HEK293 (cell line): ENCODE measurements around the gene DCUN1D4.

Experiments used
- CTCF ChIA-PET: fragments of 350-600 bp; formaldehyde crosslinking; extraction: SDS; loops from one replicate; lab custom pipeline; 2021; ENCODE audit warnings: antibody characterized with exemption; lab: Yijun Ruan, JAX
- POLR2A ChIA-PET: fragments of 300-600 bp; formaldehyde crosslinking; extraction: SDS; loops from one replicate; lab custom pipeline; 2020; ENCODE audit warnings: antibody characterized with exemption, inconsistent platforms; lab: Yijun Ruan, JAX
- H3K27ac ChIP-seq: fragments of 200-500 bp; sonication (Bioruptor generic); 2 replicates; pipeline ENCODE4 v1.5.1; 2014; ENCODE audit warnings: low read depth, low read length, control low read depth, inconsistent platforms; ENCODE audit errors: extremely low read depth
- H3K36me3 ChIP-seq, 2 experiments: fragments of 200-500 bp in 1 of 2; sonication (Bioruptor generic) in 1 of 2; 1 replicate in 1 of 2; 2 replicates in 1 of 2; pipeline ENCODE4 v1.5.1; 2014 to 2017; ENCODE audit warnings: inconsistent platforms in 2 of 2, low read length in 2 of 2; ENCODE audit not compliant: control insufficient read depth in 2 of 2, insufficient read depth in 1 of 2
- H3K4me1 ChIP-seq: fragments of 200-500 bp; sonication (Bioruptor generic); 2 replicates; pipeline ENCODE4 v1.5.1; 2014; ENCODE audit warnings: mild to moderate bottlenecking, low read length, inconsistent platforms; ENCODE audit not compliant: control insufficient read depth, insufficient read depth
- H3K4me3 ChIP-seq: 2 replicates; pipeline ENCODE4 v1.5.1; 2011; ENCODE audit warnings: low read depth, mild to moderate bottlenecking, control low read depth, low read length, moderate library complexity
- H3K9me3 ChIP-seq: fragments of 200-500 bp; sonication (Bioruptor generic); 2 replicates; pipeline ENCODE4 v1.5.1; 2014; ENCODE audit warnings: low read depth, low read length, inconsistent platforms; ENCODE audit not compliant: control insufficient read depth, insufficient read depth
- ELK4 ChIP-seq: IDR thresholded peaks from 2 replicates; pipeline ENCODE4 v1.6.1; 2011; ENCODE audit warnings: mild to moderate bottlenecking, low read depth, low read length, borderline replicate concordance
- OVOL3 ChIP-seq: fragments of 450-650 bp; formaldehyde crosslinking; IDR thresholded peaks from 2 replicates; pipeline ENCODE4 v1.5.1; 2016; ENCODE audit warnings: missing biosample characterization, missing genetic modification characterization
- PRDM1 ChIP-seq: fragments of 450-650 bp; formaldehyde crosslinking; IDR thresholded peaks from 2 replicates; pipeline ENCODE4; 2016; ENCODE audit warnings: missing biosample characterization, missing genetic modification characterization
- SCRT2 ChIP-seq: fragments of 450-650 bp; formaldehyde crosslinking; IDR thresholded peaks from 2 replicates; pipeline ENCODE4 v1.5.1; 2016; ENCODE audit warnings: missing biosample characterization, missing genetic modification characterization
- ZFP41 ChIP-seq: fragments of 450-650 bp; formaldehyde crosslinking; IDR thresholded peaks from 2 replicates; pipeline ENCODE4 v1.5.1; 2016; ENCODE audit warnings: missing biosample characterization, missing genetic modification characterization, borderline replicate concordance
- ZNF10 ChIP-seq: fragments of 450-650 bp; formaldehyde crosslinking; IDR thresholded peaks from 2 replicates; pipeline ENCODE4 v1.5.1; 2017; ENCODE audit warnings: missing biosample characterization, missing genetic modification characterization
- ZNF133 ChIP-seq: fragments of 450-650 bp; formaldehyde crosslinking; IDR thresholded peaks from 2 replicates; pipeline ENCODE4 v1.5.1; 2016; ENCODE audit warnings: missing biosample characterization, missing genetic modification characterization
- ZNF138 ChIP-seq: fragments of 450-650 bp; formaldehyde crosslinking; IDR thresholded peaks from 2 replicates; pipeline ENCODE4 v1.5.1; 2016; ENCODE audit warnings: missing biosample characterization, missing genetic modification characterization, borderline replicate concordance
- ZNF140 ChIP-seq: fragments of 450-650 bp; formaldehyde crosslinking; IDR thresholded peaks from 2 replicates; pipeline ENCODE4 v1.5.1; 2016; ENCODE audit warnings: missing biosample characterization, missing genetic modification characterization
- ZNF16 ChIP-seq: fragments of 450-650 bp; formaldehyde crosslinking; IDR thresholded peaks from 2 replicates; pipeline ENCODE4 v1.5.1; 2016; ENCODE audit warnings: low read depth, missing biosample characterization, missing genetic modification characterization
- ZNF175 ChIP-seq: fragments of 450-650 bp; formaldehyde crosslinking; IDR thresholded peaks from 2 replicates; pipeline ENCODE4 v1.5.1; 2016; ENCODE audit warnings: missing biosample characterization, missing genetic modification characterization
- ZNF19 ChIP-seq: fragments of 450-650 bp; formaldehyde crosslinking; IDR thresholded peaks from 2 replicates; pipeline ENCODE4; 2016; ENCODE audit warnings: missing biosample characterization, missing genetic modification characterization, low read depth
- ZNF211 ChIP-seq: fragments of 450-650 bp; formaldehyde crosslinking; IDR thresholded peaks from 2 replicates; pipeline ENCODE4 v1.5.1; 2016; ENCODE audit warnings: low read depth, missing biosample characterization, missing genetic modification characterization
- ZNF266 ChIP-seq: fragments of 450-650 bp; formaldehyde crosslinking; IDR thresholded peaks from 2 replicates; pipeline ENCODE4 v1.5.1; 2016; ENCODE audit warnings: missing biosample characterization, missing genetic modification characterization, low read depth
- ZNF362 ChIP-seq: fragments of 450-650 bp; formaldehyde crosslinking; IDR thresholded peaks from 2 replicates; pipeline ENCODE4 v1.5.1; 2016; ENCODE audit warnings: missing biosample characterization, missing genetic modification characterization
- ZNF488 ChIP-seq: fragments of 450-650 bp; formaldehyde crosslinking; IDR thresholded peaks from 2 replicates; pipeline ENCODE4 v1.5.1; 2016; ENCODE audit warnings: missing biosample characterization, missing genetic modification characterization
- ZNF521 ChIP-seq: fragments of 450-650 bp; formaldehyde crosslinking; IDR thresholded peaks from 2 replicates; pipeline ENCODE4 v1.5.1; 2017; ENCODE audit warnings: missing biosample characterization, mild to moderate bottlenecking, missing genetic modification characterization
- ZNF560 ChIP-seq: fragments of 450-650 bp; formaldehyde crosslinking; IDR thresholded peaks from 2 replicates; pipeline ENCODE4 v1.5.1; 2017; ENCODE audit warnings: missing biosample characterization, missing genetic modification characterization, borderline replicate concordance
- ZNF585B ChIP-seq: fragments of 450-650 bp; formaldehyde crosslinking; IDR thresholded peaks from 2 replicates; pipeline ENCODE4 v1.5.1; 2016; ENCODE audit warnings: missing biosample characterization, missing genetic modification characterization
- ZNF596 ChIP-seq: fragments of 450-650 bp; IDR thresholded peaks from 2 replicates; pipeline ENCODE4 v1.5.0; 2018; ENCODE audit warnings: missing biosample characterization, mild to moderate bottlenecking, missing genetic modification characterization, moderate library complexity
- ZNF623 ChIP-seq: fragments of 450-650 bp; formaldehyde crosslinking; IDR thresholded peaks from 2 replicates; pipeline ENCODE4 v1.5.1; 2016; ENCODE audit warnings: missing biosample characterization, missing genetic modification characterization
- ZNF670 ChIP-seq: fragments of 450-650 bp; formaldehyde crosslinking; IDR thresholded peaks from 2 replicates; pipeline ENCODE4 v1.5.1; 2016; ENCODE audit warnings: missing biosample characterization, missing genetic modification characterization, low read depth
- ZNF776 ChIP-seq: fragments of 450-650 bp; formaldehyde crosslinking; IDR thresholded peaks from 2 replicates; pipeline ENCODE4 v1.5.0; 2017; ENCODE audit warnings: missing biosample characterization, missing genetic modification characterization, borderline replicate concordance
- ZNF785 ChIP-seq: fragments of 450-650 bp; formaldehyde crosslinking; IDR thresholded peaks from 2 replicates; pipeline ENCODE4 v1.5.1; 2016; ENCODE audit warnings: missing biosample characterization, missing genetic modification characterization
- ZSCAN4 ChIP-seq: fragments of 450-650 bp; formaldehyde crosslinking; IDR thresholded peaks from 2 replicates; pipeline ENCODE4 v1.5.1; 2017; ENCODE audit warnings: missing biosample characterization, missing genetic modification characterization
- TF ChIP-seq, protein P1 (sequence below): fragments of 450-650 bp; formaldehyde crosslinking; IDR thresholded peaks from 2 replicates; pipeline ENCODE4 v1.5.1; 2016; ENCODE audit warnings: missing biosample characterization, missing genetic modification characterization
- TF ChIP-seq, protein P2 (sequence below): fragments of 450-650 bp; formaldehyde crosslinking; IDR thresholded peaks from 2 replicates; pipeline ENCODE4 v1.5.1; 2017; ENCODE audit warnings: missing biosample characterization, missing genetic modification characterization

DCUN1D4 gene

GRCh38 chr4:51894059-51894645 is 51.2 kb downstream of the DCUN1D4 start:
- Histone ChIP-seq H3K4me3 (no peak overlapping the region), H3K9me3 (no peaks in the 10 kb centered on the region), H3K36me3 (peaks cover 0 to 54% of the 10 kb centered on the region in 2 experiments; a peak in 1 of 3 replicates), H3K4me1 (no peaks in the 10 kb centered on the region), H3K27ac (no peak overlapping the region)
- CTCF ChIA-PET = no interaction called here
- POLR2A ChIA-PET = no interaction called here
- TF ChIP-seq ZNF266 (no peak), ZNF10 (no peak), ZFP41 (tag by site-specific recombination) (no peak), ZNF19 (tag by site-specific recombination) (no peak), ZNF140 (tag by site-specific recombination) (no peak), SCRT2 (tag by site-specific recombination) (no peak), ZNF175 (tag by site-specific recombination) (no peak), ZNF776 (tag by site-specific recombination) (no peak), ZNF560 (tag by site-specific recombination) (no peak), ZNF585B (tag by site-specific recombination) (no peak), PRDM1 (no peak), ZNF362 (tag by site-specific recombination) (no peak), OVOL3 (tag by site-specific recombination) (no peak), ZNF133 (no peak)
- TF ChIP-seq, protein P1, sequence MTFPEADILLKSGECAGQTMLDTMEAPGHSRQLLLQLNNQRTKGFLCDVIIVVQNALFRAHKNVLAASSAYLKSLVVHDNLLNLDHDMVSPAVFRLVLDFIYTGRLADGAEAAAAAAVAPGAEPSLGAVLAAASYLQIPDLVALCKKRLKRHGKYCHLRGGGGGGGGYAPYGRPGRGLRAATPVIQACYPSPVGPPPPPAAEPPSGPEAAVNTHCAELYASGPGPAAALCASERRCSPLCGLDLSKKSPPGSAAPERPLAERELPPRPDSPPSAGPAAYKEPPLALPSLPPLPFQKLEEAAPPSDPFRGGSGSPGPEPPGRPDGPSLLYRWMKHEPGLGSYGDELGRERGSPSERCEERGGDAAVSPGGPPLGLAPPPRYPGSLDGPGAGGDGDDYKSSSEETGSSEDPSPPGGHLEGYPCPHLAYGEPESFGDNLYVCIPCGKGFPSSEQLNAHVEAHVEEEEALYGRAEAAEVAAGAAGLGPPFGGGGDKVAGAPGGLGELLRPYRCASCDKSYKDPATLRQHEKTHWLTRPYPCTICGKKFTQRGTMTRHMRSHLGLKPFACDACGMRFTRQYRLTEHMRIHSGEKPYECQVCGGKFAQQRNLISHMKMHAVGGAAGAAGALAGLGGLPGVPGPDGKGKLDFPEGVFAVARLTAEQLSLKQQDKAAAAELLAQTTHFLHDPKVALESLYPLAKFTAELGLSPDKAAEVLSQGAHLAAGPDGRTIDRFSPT = no peak

- POLR2A ChIA-PET = interaction anchor here (0.6 kb wide), 1 partner anchor 10 kb away, joined by 6 read pairs; no protein-coding TSS in a partner anchor
- H3K4me3 ChIP-seq = no peak overlapping the region
- TF ChIP-seq ZNF785 (tag by site-specific recombination) (no peak), ZNF521 (tag by site-specific recombination) (no peak), ZSCAN4 (tag by site-specific recombination) (no peak), ZNF670 (no peak), PRDM1 (no peak), ZNF16 (tag by site-specific recombination) (no peak), ZNF211 (no peak), ZNF596 (tag by site-specific recombination) (no peak), ELK4 (no peak), ZNF488 (tag by site-specific recombination) (no peak), ZNF623 (tag by site-specific recombination) (no peak), ZNF138 (no peak)
- TF ChIP-seq, protein P2, sequence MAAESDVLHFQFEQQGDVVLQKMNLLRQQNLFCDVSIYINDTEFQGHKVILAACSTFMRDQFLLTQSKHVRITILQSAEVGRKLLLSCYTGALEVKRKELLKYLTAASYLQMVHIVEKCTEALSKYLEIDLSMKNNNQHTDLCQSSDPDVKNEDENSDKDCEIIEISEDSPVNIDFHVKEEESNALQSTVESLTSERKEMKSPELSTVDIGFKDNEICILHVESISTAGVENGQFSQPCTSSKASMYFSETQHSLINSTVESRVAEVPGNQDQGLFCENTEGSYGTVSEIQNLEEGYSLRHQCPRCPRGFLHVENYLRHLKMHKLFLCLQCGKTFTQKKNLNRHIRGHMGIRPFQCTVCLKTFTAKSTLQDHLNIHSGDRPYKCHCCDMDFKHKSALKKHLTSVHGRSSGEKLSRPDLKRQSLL = no peak
- TF ChIP-seq, all 188 proteins: peak for 0
- Histone ChIP-seq H3K27ac (no peak overlapping the region), H3K4me1 (no peaks in the 10 kb centered on the region), H3K36me3 (peaks cover 0 to 56% of the 10 kb centered on the region in 2 experiments; a peak in 2 of 3 replicates), H3K9me3 (no peaks in the 10 kb centered on the region)
- CTCF ChIA-PET = interaction anchor here (0.5 to 1.6 kb wide), 7 partner anchors 11 to 183 kb away, joined by 3 to 8 read pairs (median 4); no protein-coding TSS in a partner anchor
These were observed 52.2 kb downstream of the DCUN1D4 start for GRCh38 chr4:51895158-51895557.
